DND-41 (cell line): ENCODE data around the gene NECAB3.

Source experiments
- CTCF ChIP-seq: IDR thresholded peaks from 2 replicates; pipeline ENCODE4 v1.5.1; 2012; ENCODE audit warnings: borderline replicate concordance, low read length, moderate library complexity, mild to moderate bottlenecking; ENCODE audit not compliant: poor library complexity, severe bottlenecking; ENCODE audit errors: extremely low read depth
- EZH2 ChIP-seq: IDR thresholded peaks from 3 replicates; pipeline ENCODE4 v1.6.1; 2012; ENCODE audit warnings: borderline replicate concordance, low read depth, mild to moderate bottlenecking, moderate library complexity, low read length, inconsistent platforms; ENCODE audit not compliant: severe bottlenecking

DNA sequence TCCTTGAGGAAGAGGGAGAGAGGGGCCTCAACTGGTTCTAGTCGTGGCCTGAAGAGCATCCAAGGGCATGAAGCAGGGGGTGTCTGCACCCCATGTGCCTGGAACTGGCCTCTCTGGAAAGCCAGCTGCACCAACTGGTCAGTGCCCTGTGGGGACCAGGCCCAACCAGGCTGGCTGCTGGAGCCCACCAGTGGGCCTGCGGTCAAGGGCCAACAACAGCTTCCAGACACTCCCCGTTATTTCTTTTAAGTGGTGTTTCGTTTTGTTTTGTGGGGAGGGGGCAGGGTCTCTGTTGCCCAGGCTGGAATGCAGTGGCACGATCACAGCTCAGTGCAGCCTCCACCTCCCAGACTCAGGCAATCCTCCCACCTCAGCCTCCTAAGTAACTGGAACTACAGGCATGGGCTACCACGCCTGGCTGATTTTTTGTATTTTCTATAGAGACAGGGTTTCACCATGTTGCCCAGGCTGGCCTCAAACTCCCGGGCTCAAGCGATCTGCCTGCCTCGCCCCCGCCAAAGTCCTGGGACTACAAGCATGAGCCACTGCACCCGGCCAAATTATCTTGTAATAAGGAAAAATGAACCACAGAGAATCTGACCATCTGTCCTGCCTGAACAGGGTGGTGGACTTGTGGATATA lies 24.0 kb downstream of the NECAB3 start:
- TF ChIP-seq CTCF (no peak), EZH2 (no peak)
